Midbrain (tissue), 1 donor: ENCODE results near the gene KCNJ4.
A peak's percentile ranks its signal among the peaks of the same experiment; 100 is the strongest.
"Not testable (repeated sequence)": the region's sequence is repeated elsewhere in the genome, so short reads cannot be mapped to it uniquely, and the experiment has no call there.

Experiments used
- DNase-seq: peaks from one replicate; lab custom pipeline; 2025; lab: John Stamatoyannopoulos, UW

Gene KCNJ4

DNA sequence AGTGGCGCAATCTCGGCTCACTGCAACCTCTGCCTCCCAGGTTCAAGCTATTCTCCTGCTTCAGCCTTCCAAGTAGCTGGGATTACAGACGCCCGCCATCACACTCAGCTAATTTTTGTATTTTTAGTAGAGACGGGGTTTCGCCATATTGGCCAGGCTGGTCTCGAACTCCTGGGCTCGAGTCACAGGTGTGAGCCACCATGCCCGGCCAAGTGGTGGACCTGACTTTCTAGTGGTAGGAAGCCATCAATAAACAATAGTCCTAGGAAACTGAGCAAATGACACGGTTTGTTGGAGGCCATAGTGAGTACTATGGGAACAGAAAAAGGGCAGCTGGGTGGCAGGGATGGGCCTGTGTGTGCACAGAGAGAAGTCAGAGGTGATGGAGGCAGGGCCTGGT lies 15.2 kb upstream of the KCNJ4 start:
- DNase-seq = not testable (repeated sequence)

DNA sequence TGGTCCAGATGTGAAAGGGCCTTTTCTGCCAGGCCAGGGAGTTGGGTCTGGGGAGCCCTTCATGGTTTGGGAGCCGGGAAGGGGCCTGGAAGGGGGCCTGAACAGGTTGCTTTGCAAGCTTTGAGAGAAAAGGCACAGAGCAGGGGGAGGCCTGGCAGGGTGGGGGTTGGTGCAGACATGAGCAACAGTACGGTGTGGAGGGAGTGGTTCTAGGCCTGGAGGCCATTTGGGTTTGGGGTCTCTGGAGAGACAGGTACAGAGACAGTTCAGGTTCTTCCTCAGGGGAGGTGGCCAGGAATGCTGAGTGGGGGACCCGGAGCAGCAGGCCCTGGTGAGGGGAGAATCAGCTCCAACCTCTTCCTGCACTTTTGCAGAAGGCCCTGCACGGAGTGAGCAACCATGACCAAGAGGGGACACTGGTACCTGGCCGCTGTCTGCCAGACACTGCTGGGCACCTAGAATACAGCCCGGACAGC lies 14.3 kb upstream of the KCNJ4 start:
- no peak for DNase-seq

DNA sequence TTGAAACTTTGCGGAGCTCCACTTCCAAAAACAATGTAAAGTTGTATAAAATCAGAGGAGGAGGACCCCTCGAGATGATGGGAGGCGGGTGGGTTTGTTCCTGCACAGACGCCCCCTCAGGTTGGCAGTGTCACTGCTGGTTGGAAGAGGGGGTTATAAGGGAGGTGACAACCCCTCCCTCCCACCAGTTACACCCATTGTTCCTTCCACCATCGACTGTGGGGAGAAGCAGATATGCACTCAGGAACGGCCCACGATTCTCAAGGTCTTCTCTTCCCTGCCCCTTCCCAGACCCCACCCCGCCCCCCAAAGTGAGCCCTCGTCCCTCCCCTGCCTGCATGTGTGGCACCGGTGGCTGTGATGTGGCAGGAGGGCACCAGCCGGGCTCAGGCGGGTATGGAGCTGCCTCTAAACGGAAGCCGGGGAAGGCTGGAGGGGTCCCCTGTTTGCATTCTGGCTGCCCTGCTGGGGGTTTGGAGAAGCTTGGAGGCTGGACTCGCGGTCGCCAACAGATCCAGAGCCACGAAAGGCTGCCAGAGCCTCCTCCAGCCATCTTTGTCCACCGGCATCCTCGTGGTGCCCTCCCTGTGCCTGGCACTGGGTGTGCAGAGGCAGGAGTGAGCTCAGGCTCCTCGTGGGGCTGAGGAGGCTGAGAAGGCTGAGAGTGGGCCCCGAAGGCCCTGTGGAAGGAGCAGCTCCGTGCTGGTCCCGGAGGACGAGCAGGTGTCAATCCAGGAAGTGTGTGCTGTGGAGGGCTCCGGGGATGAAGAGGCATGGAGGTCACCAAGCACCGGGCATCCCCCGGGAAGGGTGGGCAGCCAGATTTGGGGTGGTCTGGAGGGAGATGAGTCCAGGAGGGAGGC lies 13.7 kb upstream of the KCNJ4 start:
- DNase-seq = no peak

DNA sequence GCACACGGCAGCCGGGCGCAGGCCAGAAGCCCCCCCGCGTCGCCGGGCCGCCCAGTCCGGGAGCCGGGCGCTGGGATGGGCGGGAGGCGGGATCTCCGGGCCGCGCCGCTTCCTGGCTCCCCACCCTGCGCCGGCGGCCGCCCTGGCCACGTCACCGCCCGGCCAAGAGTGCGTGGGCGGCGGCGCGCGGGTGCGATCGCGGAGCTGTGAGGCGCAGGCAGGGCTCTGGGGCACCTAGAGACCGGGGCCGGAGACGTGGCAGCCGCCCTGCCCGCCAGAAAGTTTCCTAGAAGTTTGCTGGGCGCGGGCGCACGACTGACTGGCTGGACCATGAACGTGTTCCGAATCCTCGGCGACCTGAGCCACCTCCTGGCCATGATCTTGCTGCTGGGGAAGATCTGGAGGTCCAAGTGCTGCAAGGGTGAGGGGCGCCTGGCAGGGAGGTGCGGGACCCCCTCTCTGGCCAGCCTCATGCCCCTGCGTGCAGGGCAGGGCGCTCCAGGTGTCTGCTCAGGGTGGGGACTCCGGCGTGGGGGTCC lies 13.0 kb upstream of the KCNJ4 start, which contains the start of gene KDELR3:
Gene KDELR3, plus strand, starts transcription at position 193 of the 539 bp plus-strand sequence. Its CDS starts 138 bp downstream, at position 331.
- DNase-seq = no peak

DNA sequence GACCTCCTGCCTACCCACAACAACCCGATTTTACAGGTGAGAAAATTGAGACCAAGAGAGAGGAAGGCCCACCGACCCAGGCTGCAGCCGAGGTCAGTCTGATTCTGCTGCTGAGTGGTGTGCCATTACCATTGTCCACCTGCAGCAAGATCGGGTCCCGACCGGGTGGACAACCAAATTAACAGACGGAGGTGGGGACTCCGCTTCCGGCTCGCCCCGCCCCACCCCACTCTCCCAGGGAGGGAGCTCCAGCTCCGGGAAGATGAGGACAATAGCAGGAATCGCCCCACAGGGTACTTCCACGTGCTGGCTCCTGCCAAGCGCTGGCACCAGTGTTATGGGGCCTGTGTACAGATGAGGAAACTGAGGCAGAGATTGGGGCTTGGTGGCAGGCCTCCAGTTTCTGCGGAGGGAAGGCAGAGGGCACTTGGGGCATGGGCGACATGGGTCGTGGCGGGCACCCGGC lies 12.5 kb upstream of the KCNJ4 start:
- DNase-seq = no peak

DNA sequence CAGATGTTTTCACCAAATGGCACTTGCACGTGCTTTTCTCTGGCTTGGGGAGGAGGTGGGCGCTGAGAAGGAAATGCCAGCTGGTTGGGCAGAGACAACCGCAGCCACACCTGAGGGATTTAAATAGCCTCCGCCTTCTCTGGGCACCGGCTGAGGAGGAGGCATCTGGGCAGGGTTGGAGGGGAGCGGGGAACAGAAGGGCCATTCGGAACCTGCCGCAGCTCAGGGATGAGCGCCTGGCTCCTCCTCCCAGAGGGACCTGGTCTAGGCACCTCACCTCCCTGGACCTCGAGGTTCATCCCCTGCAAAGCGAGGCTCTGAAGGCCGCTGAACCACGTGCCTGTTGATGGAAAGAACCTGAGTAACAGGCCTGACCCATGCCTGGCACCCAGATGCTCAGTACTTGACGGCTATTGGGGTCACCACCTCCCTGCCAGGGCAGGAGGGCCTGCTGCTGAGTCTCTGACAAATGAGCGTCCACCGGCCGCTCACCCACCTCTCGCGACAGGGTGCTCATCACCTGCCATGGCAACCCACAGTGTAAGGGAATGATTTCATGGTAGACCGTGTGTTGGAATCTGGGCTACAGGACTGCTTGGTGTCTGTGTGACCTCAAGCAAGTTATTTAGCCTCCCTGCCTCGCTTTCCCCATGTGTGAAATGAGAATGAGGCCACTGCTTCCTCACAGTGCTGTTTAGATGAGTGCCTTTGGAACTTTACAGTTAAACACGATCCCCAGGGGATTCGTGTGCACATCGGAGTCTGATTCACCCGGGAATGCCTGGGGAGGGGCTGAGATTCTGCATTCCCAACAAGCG lies 10.9 kb upstream of the KCNJ4 start:
- no peak for DNase-seq

DNA sequence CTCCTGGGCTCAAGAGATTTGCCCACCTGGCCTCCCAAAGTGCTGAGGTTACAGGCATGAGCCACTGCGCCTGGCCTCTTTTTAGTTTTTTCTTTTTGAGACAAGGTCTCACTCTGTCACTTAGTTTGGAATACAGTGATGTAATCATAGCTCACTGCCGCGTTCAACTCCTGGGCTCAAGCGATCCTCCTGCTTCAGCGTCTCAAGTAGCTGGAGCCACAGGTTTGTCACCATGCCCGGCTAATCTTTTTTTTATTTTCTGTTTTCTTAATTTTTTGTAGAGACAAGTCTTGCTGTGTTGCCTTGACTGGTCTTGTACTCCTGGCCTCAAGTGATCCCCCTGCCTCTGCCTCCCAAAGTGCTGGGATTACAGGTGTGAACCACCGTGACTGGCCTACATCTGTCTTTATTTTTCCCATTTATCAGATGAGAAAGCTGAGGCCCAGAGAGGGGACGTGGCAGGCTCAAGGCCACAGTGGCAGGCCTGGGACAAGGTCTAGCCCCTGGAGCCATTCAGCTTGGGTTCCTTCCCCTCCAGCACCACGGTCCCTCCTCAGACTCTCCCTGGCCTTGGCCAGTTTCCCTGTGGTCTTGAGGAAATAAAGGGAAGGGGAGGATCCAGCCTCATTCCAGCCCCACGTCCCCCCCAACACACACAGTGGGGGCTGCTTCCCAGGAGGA lies 10.1 kb upstream of the KCNJ4 start:
- DNase-seq = no peak

DNA sequence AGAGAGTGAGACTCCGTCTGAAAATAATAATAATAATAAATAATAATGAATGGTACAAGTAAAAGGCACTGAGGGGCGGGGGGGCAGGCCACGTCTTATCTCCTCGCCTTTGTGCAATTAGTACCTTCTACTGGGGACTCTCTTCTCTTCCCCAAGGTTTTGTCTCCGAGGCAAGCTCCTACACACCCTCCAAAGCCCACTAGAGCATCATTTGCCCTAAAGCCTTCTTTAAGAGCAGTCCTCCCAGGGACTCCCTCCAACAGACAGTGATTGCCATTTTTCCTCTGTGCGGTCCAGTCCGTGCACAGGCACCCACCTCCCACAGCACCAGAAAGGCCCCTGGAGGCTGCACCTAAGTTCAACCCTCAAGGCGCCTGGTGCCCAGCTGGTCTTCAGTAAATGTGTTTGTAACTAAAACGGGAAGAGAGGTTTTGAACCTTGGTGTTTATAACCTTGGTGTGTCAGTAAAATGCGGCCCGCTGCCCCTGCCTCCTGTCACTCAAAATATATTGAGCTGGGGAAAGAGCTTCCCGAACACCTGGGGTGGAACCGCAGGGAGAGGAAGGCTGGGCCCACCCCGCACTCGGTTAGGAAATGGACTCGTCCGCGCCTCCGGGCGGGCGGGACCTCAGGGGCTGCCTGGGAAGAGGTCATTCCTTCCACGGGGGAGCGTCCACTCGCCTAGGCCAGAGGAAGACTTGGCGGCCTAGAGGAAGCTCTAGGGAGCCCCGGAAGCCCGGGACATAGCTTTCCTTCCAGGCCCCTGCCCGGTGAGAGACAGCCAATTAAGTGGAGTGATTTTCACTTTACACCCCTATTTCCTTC lies 8.2 kb upstream of the KCNJ4 start:
- no peak for DNase-seq

DNA sequence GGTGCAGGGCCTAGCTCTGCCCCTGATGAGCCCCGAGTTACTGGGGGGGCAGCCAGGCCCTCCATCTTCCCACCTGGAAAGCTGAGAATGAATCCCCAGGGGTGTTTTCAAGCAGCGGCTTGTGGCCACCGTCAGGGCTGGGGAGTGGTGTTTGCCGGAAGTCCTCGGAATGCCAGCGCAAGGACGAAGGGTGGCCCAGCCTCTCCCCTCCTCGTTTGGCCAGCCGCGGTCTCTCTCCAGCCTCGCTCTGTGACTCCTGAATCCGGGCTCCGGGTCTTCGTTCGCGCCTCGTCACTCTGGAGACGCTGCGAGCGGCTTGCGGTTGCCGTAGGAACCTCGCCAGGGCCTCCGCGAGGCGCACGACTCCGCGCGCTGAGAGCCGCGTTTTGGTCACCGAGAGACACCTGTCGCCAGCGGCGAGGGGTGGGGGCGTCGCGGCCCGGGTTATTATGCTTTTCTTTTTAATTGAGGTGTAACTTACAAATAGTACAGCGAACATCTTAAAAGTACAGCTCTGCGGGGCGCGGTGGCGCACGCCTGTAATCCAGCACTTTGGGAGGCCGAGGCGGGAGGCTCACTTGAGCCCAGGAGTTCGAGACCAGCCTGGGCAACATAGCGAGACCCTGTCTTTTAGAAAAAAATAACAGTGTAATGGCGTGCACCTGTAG lies 6.5 kb upstream of the KCNJ4 start:
- DNase-seq = peak; percentile 79

DNA sequence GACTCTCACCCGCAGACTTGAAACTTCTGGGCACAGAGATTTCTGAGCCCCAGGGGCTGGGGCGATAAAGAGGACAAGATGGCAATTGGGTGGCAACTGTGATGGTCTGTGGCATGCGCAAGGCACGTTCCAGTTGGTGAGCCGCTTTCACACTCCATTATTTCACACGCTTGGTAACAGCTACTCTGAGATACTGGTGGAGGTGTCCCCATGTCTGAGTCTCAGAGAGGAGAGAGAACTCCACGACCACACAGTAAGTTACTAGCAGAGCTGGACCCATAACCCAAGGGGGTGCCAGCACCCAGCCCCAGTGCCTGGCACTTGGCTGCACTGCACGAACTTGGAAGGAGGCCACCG lies 6.0 kb upstream of the KCNJ4 start:
- no peak for DNase-seq

DNA sequence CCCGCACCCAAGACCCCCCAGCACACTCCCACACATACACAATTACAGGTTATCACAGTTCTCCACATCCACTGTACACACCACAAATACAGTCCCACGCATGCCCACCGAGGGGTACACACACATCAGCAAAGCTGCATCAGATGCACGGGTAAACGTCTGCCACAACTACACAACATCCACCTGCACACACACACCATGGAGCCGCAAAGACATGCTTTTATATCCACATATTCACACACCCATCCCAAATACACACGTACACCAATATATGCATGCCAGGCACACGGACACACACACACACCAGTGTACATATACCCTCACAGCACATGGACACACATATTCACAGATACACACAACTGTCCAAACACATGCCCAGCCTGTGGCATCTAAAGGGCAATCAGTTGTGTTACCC lies 5.4 kb upstream of the KCNJ4 start:
- no peak for DNase-seq

DNA sequence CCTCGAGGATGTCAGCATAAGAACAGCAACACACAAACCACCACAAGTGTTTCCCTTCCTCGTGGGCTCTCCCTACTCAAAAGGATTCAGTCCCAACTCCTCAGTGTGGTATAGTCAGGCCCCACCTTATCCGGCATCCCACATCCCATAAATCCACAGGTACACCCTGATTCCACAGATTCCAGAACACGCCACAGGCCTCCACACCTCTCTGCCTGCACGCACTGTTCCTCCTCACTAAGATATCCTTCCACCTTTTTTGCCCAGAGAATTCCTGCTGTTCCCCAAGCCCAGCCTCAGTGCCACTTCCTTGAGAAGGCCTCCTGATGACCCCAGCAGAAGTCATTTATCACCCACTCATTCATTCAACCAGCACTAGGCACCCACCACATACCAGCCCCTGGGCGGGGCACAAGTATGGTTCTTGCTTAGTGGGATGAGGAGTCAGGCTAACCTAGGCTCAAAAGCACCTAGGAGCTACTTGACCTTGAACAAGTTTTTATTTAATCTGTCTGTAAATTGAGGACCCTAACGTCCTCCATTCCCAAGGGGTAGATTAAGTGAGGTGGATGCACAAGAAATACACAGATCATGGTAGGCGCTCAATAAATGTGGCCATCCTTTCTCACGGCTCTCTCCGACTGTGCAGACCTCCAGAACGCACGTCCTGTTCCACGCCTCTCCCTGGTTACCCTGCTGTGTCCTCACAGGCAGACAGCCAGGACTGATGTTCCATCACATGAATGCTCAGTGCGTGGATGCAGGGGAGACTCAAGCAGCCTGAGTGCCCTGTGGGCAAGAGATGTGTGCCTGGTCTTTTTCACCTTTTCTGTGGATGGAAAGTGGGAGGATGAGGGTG lies 2.1 kb upstream of the KCNJ4 start:
- no peak for DNase-seq

DNA sequence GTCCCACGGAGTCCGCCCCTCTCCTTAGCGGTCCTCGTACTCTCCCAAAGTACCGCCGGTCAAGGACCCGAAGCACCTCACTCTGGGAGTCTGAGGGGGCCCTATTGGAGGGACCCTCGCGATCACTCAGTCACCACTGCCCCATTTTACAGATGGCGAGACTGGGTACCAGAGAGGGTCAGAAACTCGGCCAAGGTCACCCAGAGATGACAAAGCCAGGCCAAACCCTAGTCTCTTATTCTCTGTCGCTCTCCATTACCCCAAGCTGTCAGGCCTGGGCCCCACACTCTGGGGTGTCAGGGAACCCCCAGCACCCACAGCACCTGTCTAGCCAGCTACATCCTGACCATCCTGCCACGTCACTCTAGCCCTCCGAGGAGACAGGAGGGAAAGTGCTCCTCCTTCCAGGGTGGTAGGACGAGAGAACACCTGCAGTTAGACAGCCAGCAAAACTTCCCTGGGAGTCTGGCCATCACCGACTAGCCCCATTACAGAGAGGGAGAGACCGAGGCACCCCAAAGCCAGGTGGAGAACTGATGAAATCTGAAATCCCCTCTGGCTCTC lies 1.4 kb upstream of the KCNJ4 start:
- no peak for DNase-seq

DNA sequence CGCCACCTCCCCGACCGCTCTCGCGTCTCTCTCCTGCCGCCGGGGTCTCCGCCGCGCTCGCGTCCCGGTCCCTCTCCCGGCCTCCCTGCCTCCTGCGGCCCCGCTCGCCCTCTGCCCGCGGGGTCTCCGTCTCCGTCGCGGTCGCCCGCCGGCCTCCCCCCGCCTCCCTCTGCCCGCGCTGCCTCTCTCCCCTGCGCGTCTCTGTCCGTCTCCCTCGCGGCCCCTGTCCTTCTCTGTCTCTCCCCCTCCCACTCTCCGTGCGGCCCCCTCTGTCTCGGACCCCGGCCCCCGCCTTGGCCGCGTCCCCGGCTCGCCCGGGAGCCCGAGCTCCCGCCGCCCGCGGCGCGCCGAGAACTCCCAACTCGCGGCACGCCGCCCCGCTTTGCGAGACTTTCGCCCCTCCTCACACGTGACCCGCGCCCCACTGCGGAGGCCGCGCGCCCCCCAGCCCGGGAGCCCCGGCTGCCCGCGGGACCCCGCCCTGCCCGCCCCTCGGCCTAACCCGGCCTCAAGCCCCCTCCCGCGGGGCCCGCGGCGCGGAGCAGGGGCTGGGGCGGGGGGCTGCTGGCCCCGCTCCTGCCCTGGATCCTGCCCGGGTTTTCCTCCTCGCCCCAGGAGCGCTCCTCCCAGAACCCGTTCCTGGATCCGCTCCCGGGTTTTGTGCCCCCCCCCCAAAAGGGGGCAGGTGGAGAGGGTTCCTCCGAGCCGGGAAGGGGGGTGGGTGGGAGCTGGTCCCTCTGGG lies 702 bp upstream of the KCNJ4 start:
- DNase-seq = no peak

DNA sequence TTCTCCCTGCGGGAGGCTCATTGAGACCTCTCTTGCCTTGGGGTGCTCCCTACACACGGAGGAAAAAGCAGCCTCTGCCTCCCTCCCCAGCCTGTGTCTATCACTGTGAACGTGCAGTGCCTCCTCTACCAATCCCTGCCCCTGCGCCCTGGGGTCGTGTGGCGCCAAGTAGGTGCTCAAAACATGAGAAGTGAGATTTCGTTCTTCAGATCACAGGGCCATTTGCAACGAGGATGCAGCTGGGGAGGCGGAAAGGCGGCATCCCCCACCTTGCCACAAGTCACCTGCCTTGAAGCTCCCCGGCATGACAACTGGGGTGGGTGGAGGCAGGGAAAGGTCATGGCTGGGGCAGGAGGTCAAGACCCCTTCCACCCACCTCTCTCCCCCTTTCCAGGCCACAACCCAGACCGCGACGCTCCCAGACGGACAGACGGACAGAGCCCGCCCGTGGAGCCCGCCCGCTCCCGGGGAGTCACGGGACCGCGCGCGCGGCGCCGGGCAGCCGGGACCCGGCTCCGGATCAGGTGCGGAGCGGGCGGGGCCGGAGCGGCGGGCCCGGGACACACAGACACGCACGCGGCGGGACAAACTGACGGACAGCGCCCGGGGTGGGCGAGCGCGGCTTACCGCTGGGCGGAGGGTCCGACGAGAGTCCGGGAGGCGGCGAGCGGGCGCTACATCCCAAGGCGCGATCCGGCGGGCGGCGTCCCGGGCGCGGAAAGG lies 485 bp downstream of the KCNJ4 start:
- DNase-seq = no peak

DNA sequence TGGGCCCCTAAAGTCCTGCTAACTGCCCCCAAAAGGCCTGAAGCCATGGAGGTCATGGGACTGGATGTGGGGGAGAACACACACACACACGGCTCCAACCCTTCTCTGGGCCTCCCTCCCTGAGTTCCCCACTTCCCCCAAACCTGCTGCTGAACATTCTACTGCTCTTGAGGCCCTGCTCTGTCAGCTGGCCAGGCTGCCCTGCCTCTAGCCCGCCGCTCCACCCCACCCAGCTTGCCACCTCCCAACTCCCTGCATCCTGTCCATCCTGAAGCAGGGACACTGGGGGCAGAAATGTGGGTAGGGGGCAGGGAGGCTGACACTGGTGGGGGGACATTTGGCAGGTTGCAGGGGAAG lies 1.0 kb downstream of the KCNJ4 start:
- no peak for DNase-seq

DNA sequence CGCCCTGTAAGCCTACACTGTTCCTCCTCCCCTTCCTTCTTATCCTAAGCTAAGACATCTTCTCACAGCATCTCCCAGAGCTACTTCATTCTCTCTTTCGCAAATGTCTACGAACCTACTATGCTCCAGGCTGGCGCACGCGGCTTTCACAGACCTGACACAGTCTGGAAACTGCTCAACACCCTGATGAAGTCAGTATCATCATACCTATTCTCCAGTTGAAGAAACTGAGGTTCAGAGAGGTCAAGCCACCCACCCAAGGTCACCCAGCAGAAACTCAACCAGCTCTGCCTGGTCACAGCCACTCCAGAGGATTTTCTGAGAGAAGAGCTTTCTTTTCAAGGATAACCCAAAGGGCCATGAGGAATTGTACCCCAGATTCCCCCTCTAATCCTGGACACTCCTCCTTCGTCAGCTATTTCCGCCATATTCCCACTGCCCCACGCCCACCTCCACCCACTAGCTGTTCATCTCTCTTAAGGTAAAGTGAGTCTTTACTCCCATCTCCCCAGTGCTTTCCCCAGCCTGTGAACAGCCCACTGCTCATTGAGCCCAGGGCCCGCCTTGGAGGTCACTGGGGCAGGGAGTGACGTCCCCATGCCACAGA lies 1.8 kb downstream of the KCNJ4 start:
- no peak for DNase-seq
